ENCODE data around the gene PYGB.

PYGB gene

GRCh38 chr20:25220810-25221591 lies 26.9 kb upstream of the PYGB start:
- no peak overlapping the region for H3K4me3 ChIP-seq (ENCODE audit: low read depth, low read length)
- no peak for TF ChIP-seq CTCF (IDR thresholded peaks at IDR 0.05; ENCODE audit: borderline replicate concordance, insufficient read depth, low read depth, low read length)

DNA sequence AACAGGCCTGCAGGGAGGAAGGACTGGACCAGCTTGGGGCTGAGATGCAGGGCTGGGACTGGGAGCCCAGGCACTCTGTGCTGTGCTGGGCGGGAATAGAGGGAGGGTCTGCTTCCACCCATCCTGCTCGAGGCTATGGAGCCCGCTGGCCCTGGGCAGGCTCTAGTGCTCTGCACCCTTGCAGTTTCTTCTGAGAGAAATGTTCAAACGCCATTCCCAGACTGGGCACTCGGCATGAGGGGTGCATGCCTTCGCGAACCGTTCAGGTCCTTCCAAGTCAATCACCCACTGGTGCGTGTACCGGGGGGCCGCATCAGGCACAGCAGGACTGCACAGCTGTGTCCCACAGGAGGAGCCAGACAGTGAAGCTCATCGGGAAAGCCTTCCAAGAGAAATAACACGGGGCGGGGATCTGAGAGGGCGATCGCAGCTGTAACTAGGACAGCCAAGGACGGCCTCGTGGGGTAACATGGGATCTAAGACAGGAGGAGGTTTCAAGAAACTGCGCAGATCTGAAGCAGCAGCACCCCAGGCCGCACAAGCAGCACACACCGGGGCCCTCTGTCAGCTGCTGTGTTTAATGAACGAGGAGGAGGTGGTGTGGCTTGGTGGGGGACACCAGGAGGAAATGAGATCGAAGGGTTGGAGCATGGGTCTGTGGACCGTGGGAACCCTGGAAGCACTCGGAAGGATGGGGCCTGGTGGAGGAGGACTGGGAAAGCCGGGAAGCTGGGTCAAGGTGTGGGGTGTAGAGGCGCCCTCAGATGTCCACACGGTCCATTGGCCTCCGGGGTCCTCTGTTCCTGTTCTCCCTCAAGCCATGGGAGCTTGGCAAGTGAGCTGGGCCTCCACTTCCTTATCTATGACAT lies 26.1 kb upstream of the PYGB start:
- H3K4me3 ChIP-seq (ENCODE audit: low read depth, low read length): no peak overlapping the region
- no peak for TF ChIP-seq CTCF (IDR thresholded peaks at IDR 0.05; ENCODE audit: borderline replicate concordance, insufficient read depth, low read depth, low read length)

DNA sequence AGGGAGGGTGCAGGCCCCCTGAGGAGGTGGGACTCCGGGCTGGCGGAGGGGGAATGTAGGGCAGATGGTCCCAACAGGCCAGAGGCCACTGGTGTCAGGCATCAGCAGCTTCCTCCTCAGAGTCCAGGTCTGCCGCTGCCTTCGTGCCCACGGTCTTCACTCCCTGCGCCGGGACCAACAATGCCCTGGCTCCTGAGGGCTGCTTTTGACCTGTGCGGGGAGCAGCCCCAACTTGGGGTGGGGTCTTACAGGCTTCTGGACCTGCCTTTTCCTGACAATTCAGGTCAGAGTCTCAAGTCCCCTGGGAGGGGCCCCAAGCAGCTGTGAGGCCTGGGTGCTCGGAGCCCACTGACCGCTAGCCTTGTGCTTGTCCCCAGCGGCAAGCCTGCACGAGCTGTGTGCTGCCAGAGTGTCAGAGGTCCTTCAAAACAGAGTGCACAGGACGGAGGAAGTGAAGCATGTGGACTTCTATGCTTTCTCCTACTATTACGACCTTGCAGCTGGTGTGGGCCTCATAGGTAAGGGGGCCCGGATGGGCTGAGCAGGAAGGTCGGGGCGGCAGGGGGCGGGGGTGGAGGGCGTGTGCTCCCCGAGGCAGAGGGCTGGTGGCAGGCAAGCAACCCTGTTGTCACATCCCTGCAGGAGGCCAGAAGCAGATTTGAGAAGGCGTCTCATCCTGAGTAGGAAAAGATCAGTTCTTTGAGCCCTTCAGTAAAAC lies 25.3 kb upstream of the PYGB start:
- TF ChIP-seq CTCF (IDR thresholded peaks at IDR 0.05; ENCODE audit: borderline replicate concordance, insufficient read depth, low read depth, low read length): no peak
- H3K4me3 ChIP-seq (ENCODE audit: low read depth, low read length): no peak overlapping the region

DNA sequence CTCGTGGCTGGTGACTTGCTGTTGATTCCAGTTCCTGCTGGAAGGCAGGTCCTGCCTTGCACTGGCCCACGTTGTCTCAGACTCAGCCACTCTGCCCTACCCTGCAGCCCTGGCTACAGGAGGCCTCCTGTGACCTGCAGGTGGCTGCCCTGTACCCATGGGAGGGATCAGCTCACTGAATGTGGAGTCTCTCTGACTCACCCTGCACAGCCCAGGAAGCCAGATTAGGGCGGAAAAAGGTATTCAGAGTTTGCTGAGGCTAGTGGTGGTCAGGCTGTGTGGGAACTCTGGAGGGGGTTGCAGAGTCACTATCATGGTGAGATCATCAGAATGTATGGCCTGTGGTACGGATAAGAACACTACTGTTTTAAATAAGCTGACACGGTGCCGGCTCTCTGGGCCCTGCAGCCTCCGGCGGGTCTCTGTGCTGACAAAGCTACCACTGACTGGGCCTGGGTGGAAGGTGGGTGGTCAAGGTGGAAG lies 24.7 kb upstream of the PYGB start:
- H3K4me3 ChIP-seq (ENCODE audit: low read depth, low read length): no peak overlapping the region
- no peak for TF ChIP-seq CTCF (IDR thresholded peaks at IDR 0.05; ENCODE audit: borderline replicate concordance, insufficient read depth, low read depth, low read length)

GRCh38 chr20:25223765-25224720 lies 23.8 kb upstream of the PYGB start:
- TF ChIP-seq CTCF (IDR thresholded peaks at IDR 0.05; ENCODE audit: borderline replicate concordance, insufficient read depth, low read depth, low read length): no peak

DNA sequence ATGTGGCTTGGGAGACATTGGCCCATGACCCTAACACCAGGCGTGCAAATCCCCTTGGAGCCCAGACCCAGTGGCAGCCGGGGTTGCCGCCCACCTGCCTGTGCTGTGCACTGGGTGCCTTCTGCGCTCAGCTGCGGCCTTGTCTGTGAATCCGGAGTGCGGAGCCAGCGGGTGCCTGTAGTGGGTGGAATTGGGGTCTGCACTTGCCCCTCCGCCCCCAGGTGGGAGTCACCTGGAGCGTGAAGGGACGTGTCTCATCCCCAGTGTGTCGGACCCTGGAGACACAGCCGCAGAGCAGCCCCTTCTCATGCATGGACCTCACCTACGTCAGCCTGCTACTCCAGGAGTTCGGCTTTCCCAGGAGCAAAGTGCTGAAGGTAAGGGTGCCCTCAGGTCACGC lies 22.9 kb upstream of the PYGB start:
- H3K4me3 ChIP-seq (ENCODE audit: low read depth, low read length): no peak overlapping the region
- TF ChIP-seq CTCF (IDR thresholded peaks at IDR 0.05; ENCODE audit: borderline replicate concordance, insufficient read depth, low read depth, low read length): no peak

More at GRCh38 chr20:25223765-25224720, 23.8 kb upstream of the PYGB start:
- no peak overlapping the region for H3K4me3 ChIP-seq (ENCODE audit: low read depth, low read length)

All from GM12875 (cell line).